GDM1 (cell line): ENCODE measurements around the gene SRSF4.
"Not testable (repeated sequence)": the region's sequence is repeated elsewhere in the genome, so short reads cannot be mapped to it uniquely, and the experiment has no call there.

Source experiments
- DNase-seq: peaks from one replicate; lab custom pipeline; 2025; lab: John Stamatoyannopoulos, UW

SRSF4 gene

DNA sequence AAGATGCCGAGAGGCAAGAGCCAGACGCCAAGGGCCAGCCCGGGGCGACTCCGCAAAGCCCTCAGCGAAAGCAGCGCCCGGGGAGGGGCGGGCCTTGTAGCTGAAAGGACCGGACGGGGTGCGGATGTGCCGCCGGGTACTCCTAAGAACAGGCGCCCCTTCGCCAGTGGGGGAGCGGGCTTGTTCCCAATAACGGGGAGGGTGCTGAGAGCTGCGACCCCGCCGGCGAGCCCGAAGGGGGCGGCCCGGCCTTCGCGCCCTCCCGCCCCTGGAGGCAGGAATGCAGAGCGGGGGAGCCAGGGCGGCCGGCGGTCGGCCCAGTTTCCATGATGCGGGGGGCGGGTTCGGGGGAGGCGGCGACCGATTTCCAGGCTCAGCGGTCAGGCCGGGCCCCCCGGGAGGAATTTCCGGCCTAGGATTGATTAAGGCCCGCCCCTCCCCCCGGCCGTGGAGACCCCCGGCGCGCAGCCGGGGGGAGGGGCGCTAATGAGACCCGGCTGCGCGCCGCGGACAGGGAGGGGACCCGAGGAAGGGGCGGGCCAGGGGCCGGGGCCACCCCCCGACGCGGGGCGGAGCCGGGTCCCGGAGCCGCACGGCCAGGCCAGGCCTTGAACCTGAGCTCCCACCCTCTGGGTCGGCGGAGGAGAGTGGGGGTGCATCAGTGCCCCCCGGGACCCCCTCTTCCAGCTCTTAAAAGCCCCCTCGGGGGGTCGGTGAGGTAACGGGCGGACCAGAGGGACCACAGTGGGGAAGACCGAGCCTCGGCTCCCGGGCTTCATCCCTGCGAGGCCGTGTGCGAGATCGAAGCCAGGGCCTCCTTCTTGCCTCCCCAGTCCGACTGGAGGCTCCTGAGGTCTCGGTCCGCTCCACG is 57.1 kb downstream of the SRSF4 start:
- no peak for DNase-seq

DNA sequence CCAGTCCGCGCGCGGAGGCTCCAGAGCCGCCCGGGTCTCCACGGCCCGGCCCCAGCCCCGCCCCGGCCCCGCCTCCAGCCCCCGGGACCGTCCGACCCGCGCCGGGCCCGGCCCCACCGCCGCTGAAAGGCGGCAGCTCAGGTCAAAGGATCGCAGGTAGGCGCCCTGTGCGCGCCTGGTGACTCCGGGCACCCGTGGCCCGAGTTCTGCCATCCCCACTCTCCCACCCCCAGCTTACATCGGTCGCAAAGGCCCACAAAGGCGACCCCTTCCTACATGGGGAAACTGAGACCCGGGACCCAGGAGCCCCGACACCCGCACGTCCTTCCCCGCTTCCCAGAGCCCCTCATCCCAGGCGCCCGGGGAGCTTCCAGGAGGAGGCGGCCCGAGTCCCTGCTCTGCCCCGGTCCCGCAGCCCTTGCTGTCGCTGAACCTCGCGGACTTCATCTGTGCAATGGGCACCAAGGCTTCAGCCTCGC is 57.8 kb downstream of the SRSF4 start, which contains the start of gene TMEM200B:
Gene TMEM200B (minus strand): TSS at position 17 of the 479 bp plus-strand sequence. CDS start 2,075 bp downstream, outside the sequence.
- DNase-seq = no peak

DNA sequence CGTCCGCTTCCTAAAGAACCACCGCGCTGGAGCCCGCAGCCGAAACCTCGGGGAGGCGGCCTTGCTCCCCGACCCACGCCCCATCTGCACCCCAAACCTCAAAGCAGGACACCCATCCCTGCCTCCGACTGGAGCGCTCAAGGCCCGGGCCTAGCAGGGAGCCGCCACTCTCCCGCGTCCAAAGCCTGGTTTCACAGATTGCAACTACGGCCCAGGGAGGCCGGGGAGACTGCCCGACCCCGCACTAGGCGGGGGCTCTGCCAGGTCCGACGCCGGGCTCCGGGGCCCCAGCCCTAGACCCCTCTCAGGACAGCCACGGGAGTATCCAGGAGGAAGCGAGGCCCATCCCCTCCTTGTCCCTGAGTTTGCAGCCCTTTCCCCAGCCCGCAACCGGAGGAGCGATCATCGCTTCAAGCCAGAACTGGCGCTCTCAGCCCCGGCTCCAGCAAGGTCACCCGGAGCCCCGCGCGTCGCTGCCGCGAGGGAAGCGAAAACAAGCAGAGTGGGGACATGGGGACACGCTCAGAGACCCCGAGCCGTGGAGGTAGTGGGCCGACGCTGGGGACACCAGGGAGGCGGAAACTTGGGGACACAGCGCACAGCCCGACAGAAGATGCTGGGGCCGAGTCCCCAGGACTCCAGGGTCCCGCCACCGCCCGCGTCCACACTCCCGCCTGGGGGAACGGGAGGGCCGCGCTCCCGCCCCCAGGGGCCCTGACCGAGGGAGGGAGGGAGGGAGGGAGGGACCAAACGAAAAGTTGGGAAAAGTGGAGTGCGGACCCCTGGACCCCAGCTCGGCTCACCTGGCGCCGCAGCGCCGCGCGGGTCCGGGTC is 58.4 kb downstream of the SRSF4 start:
- DNase-seq = no peak

DNA sequence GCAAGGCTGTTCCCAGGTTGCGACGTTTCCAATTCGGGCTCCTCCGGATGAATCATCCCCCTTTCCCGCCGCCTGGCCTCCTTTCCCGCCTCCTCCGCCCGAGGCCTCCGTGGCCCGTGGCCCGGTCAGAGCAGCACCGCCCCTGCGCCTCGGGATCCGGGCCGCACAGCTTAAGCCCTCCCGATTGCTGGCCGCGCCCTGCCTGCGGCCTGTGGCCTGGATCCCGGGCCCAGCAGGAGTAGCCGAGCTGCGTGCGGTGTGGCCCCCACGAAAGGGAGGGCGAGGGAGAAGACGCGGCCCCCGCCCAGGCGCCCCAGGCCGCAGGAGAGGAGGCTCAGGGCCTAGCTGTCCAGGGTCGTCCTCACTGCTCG is 59.0 kb downstream of the SRSF4 start:
- no peak for DNase-seq

DNA sequence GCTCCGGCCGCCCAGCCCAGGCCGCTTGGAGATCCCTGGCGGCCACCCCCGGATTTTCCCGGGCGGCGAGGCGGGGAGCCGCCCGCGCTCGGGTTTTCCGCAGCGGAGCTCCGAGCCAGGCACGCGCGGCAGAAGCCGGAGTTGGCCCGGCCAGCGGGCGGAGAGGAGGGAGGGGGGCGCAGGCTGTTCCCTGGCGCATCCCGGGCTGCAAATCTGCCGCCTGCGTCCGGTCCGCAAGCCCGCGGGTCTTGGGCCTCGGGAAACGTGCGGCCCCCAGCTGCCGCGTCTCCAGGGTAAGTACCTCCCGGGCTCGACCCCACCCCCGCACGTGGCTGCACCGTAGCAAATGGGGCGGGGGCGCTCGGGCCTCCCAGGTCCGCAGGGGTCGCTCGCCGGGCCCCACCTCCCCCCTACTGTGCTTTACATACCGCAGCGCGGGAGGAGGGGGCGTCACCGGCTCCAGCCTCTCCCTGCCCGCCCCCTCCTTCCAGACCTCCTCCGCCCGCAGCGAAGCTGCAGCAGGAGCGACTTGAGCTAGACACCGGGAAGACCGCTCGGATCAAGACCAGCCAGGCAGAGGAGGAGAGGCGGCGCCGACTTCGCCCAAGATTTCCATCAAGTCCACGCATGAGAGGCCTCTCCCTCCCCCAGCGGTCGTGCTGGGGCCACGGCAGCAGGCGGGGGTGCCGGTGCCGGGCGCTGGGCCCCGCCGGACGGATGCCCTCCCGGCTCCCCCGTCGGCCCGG is 59.6 kb downstream of the SRSF4 start:
- DNase-seq = no peak

DNA sequence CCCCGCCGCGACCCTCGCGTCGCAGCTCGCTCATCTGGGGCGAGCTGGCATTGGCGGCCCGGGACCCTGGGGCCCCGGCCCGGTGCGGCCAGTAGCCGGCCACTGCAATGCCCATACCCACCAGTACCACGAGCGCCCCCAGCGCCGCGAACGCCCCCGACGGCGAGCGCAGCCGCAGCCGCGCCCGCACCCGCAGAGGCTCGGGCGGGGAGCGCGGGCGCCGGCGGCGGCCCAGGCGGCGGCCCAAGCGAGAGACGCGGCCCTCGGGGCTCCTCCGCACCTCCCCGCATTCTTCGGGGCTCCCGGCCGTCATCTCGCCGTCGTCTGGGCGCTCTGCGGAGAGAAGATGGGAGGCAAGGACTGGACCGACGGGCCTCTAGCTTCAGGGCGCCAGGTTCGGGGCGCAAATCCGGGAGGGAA is 60.2 kb downstream of the SRSF4 start:
- no peak for DNase-seq

DNA sequence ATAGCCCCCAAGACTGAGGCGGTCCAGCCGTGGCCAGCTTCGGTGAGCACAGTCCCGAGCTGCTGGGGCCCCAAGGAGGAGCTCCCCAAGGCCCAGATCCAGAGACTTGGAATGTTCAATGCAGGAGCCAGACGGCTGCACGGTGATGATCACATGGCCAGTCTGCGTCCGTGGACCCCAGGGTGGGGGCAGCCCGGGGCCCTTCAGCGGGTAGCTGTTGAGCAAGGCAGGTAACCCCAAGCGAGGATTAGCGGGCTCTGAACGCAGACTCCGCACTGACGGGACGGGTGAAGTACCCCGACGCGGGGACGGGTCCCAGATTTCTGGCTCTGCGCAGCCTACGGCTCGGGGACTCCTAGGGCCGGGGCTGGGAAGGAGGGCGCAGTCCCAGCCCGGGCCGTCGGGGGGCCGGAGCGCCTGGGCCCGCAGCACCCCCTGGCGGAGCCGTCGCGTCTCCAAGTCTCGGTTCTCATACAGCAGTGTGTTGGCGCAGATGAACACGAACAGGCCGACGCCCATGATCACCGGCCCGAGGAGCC is 60.7 kb downstream of the SRSF4 start:
- no peak for DNase-seq

DNA sequence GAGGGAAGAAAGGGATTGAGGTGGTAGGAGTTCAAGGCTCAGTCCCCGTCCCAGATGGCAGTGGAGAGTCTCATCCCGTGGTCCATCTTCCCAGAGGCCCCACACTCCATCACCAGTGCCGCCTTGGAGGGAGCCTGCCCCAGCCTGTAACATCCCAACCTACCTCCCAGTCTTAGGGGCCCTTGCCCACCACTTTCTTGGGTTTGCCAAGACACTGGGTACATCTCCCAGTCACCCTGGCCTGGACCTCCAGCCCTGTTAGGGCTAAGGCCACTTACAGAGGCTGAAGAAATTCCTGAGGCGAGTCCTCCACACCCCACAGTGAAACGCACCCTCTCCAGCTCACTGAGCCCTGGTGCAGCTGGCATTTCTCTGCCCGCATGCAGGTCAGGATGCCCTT is 61.3 kb downstream of the SRSF4 start:
- DNase-seq = no peak

DNA sequence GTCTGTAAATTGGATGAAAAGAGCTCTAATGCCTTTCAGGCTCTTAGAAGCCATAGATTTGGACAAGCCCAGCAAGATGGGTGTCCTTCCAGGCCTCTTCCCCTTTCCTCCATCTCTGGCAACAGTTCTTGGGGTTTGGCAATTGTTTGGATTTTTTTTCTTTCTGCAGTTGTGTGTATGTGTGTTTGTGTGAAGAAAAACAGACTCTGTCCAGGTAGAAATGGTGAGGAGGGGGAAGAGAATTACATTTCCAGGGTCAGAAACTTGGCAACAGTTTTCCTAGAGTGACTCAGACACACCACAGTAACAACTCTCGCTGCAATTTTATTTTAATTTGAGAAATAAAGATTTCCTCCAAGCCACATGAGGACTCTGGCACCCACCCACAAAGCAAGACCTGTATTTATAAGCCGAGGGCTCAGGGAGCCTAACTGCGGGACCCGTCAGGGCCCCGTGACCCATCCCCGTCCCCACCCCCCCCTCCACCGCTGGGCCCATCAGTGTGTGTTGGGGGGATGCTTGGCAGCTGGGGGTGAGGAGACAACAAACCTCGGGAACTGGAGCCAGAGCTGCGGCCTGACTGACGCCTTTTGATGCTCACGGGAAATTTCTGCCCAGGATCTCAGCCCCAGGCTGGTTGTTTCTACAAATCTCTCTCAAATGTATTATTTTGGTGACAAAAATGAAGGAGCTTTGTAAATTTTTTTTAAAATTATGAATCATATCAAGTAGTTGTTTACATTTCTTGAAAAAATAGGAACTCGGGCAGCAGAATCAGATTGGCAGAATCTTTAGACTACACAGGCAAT is 62.4 kb downstream of the SRSF4 start:
- no peak for DNase-seq

DNA sequence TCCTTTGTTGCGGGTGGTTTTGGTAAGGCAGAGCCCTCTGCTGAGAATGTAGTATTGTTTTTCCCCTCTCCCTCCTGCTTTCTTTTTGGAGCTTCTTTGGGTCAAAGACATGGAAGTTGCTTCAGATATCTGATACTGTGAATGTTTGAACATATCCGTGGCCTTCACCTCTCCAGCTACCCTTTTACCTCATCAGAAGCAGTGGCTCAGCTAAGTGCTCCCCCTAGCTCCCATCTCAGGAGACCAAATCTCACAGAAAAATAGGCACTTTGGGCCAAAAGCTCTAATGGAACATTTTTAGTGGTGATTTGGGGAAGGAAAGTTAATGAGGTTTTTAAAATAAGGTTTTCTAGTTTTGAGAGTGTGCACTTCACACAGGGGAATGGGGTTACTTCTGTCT is 64.3 kb downstream of the SRSF4 start:
- no peak for DNase-seq

DNA sequence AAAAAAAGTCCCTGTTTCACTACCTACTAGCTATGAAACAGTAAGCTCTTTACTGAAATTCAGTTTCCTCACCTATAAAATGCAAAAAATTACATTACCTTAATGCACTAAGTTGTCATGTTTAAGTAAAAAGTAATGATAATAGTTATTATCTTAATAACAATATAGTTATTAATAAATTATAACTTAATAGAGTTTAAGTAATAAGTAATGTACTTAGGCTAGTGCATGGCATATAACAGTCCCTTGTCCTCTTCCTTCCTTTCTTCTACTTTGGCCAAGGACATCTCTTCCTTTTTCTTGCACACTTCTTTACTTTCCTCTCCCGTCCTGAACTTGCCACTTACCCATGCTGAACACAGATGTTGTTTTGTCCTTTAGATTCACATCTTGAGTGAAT is 67.0 kb downstream of the SRSF4 start:
- no peak for DNase-seq

DNA sequence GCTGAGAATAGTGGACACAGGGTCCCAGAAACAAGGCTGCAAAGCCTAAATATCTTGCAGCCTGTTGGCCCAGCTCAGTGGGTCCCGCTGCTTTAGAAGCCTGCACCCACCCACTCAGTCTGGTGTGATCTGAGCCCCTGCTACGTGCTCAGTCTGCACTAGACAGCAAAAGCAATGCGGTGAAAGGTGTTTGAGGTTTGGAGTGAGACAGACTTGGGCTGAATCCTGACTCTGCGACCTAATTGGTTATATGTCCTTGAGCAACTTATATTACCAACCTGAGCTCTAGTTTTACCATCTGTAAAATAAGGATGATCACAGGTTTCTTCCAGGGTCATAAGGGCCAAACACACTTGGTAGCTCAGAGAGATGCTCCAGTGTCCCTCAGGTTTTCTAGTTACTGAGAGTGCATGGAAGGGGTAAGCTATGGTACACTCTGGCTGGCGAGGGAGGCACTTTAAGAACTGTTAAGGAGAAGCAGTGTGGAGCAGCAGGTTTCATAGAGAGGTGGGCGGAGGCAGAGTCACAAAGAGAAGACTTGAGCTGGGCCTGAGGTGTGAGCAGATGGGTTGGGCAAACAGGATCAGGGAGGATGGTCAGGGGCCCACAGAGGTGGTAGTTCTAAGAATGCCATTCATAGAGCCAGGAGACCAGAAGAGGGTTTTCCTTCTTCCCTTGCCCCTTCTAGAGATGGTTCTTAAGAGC is 68.1 kb downstream of the SRSF4 start:
- no peak for DNase-seq

DNA sequence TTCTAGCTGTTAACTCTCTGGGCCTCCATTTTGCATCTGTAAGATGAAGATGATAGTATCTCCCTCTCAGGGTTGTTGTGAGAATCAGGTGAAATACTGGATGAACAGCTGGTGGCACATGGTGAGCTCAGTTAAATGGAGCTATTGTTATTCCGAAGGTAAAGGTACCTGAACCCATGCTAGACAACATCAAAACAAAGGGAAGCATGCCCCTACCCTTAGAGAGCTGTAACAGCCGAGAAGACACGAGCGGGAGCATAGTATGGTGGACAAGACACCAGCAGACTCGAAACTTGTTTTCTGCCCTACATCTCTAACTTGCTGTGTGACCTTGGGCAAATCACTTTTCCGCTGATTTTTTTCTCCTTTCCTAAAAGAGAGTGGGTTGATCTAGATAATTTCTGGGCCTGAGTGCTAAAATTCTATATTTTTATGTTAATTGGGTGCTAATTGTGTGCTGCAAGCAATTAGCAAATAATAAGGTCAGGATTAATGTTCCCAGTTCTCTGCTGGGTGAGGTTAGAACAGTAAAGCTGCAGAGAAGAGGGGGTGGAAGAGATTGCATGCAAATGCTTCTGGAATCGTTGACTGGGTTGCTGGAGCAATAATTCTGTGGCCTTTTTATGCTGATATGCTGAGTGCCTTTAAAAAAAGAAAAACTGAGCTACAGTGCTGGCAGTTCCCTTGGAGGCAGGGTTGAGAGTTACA is 68.8 kb downstream of the SRSF4 start:
- no peak for DNase-seq

DNA sequence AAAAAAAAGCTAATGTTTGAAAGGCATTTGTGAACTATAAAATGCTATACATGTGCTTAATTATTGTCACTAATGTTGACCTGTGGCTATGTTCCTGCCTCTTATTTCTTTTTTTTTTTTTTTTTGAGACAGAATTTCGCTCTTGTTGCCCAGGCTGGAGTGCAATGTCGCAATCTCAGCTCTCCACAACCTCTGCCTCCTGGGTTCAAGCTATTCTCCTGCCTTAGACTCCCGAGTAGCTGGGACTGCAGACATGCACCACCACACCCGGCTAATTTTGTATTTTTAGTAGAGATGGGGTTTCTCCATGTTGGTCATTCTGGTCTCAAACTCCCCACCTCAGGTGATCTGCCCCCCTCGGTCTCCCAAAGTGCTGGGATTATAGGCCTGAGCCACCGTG is 73.7 kb downstream of the SRSF4 start:
- DNase-seq = not testable (repeated sequence)

DNA sequence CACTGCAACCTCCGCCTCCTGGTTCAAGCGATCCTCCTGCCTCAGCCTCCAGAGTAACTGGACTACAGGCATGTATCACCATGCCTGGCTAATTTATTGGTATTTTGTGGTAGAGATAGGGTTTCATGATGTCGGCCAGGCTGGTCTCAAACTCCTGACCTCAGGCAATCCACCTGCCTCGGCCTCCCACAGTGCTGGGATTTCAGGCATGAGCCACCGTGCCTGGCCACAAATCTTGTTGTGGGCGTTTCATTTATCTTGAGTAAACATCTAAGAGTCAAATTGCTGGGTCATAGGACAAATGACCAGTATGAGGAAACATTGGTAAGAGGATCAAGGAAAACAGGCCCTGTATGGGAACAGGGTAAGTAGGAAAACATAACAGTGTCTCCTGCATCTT is 75.9 kb downstream of the SRSF4 start:
- no peak for DNase-seq

DNA sequence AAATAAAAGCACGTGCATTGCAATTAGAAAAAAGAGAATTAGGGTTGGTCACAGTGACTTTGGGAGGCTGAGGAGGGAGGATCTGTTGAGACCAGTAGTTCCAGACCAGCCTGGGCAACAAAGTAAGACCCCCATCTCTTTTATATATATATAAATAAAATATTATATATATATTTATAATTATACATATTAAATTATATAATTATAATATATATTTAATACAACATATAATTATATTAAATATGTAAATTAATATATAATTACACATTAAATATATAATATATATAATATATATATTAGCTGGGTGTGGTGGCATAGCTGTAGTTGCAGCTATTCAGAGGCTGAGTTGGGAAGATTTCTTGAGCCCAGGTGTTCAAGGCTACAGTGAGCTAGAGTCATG is 81.2 kb downstream of the SRSF4 start:
- no peak for DNase-seq

DNA sequence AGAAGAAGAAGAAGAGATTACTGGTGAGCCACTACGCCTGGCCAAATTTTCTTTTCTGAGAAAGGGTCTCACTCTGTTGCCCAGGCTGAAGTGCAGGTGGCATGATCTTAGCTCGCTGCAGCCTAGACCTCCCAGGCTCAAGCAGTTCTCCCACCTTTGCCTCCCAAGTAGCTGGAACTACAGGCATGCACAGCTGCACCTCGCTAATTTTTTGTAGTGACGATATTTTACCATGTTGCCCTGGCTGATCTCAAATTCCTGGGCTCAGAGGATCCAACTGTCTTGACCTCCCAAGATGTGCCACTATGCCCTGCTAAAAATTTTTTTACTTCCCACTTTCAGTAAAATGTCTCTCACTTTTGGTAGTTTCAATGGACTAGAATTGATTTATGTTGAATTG is 82.4 kb downstream of the SRSF4 start:
- DNase-seq = no peak
